GM12864 (cell line): ENCODE measurements around the gene DIAPH2.

ENCODE experiments used
- DNase-seq: peaks from one replicate; pipeline ENCODE4 v3.0.0-alpha.2; 2011; ENCODE audit warnings: low read depth
- H3K4me3 ChIP-seq: 2 replicates; pipeline ENCODE4 v1.5.1; 2011; ENCODE audit warnings: mild to moderate bottlenecking, low read depth, low read length, control low read depth
- CTCF ChIP-seq: IDR thresholded peaks from 2 replicates; pipeline ENCODE4 v1.5.1; 2011; ENCODE audit warnings: low read depth, mild to moderate bottlenecking, moderate library complexity, low read length, control low read depth, inconsistent platforms; ENCODE audit errors: missing control alignments

DIAPH2 gene

GRCh38 chrX:96909291-96909690 is 224.6 kb downstream of the DIAPH2 start:
- DNase-seq: no peak
- TF ChIP-seq CTCF: no peak
- H3K4me3 ChIP-seq: no peak overlapping the region

- H3K4me3 ChIP-seq: no peak overlapping the region
- no peak for DNase-seq
- no peak for TF ChIP-seq CTCF
These were observed 234.2 kb downstream of the DIAPH2 start for GRCh38 chrX:96918864-96919263.

GRCh38 chrX:96919672-96920071 is 235.0 kb downstream of the DIAPH2 start:
- no peak for DNase-seq
- no peak overlapping the region for H3K4me3 ChIP-seq
- TF ChIP-seq CTCF: no peak

- no peak for TF ChIP-seq CTCF
- no peak for DNase-seq
- no peak overlapping the region for H3K4me3 ChIP-seq
These were observed 239.9 kb downstream of the DIAPH2 start for GRCh38 chrX:96924581-96924980.

- no peak overlapping the region for H3K4me3 ChIP-seq
- no peak for TF ChIP-seq CTCF
- no peak for DNase-seq
These were observed 244.4 kb downstream of the DIAPH2 start for GRCh38 chrX:96929036-96929435.

- TF ChIP-seq CTCF: no peak
- DNase-seq: no peak
- H3K4me3 ChIP-seq: no peak overlapping the region
These were observed 273.1 kb downstream of the DIAPH2 start for GRCh38 chrX:96957718-96958117.

GRCh38 chrX:96971812-96972211 is 287.2 kb downstream of the DIAPH2 start:
- no peak for TF ChIP-seq CTCF
- H3K4me3 ChIP-seq: no peak overlapping the region
- no peak for DNase-seq
